Adrenal gland (tissue), 12 donors: ENCODE data around the gene SELPLG. TPM values are rescaled to one million over a fixed set of nuclear protein-coding genes. Genes with fewer than 3 reads are reported as not detected.

Source experiments
- DNase-seq, 7 donors: peaks; one replicate each; pipeline ENCODE4 v3.0.0-alpha.2; 2019 to 2020
- H3K27ac ChIP-seq, 5 donors: fragments of 200-600 bp; sonication (generic) in 4 of 5; 1 replicate in 3 of 5; 2 replicates in 2 of 5; pipeline versions ENCODE4 v1.5.1 to v1.8.0; 2016 to 2020; ENCODE audit warnings: mild to moderate bottlenecking in 1 of 5
- H3K27me3 ChIP-seq: fragments of 200-600 bp; 2 replicates; pipeline ENCODE4 v1.8.0; 2021
- H3K36me3 ChIP-seq, 2 donors: fragments of 200-600 bp; replicated peaks in 1 of 2; 1 replicate in 1 of 2; 2 replicates in 1 of 2; pipeline versions ENCODE4 v1.5.1 to v1.8.0; 2018 to 2022
- H3K4me1 ChIP-seq, 2 donors: fragments of 200-600 bp; replicated peaks in 1 of 2; 1 replicate in 1 of 2; 2 replicates in 1 of 2; pipeline versions ENCODE4 v1.5.1 to v1.8.0; 2018 to 2021
- H3K4me3 ChIP-seq, 4 donors: fragments of 200-600 bp; sonication (generic) in 3 of 4; one replicate each; pipeline ENCODE4 v1.5.1; 2016 to 2018
- H3K9me3 ChIP-seq, 3 donors: fragments of 200-600 bp; sonication (generic) in 1 of 3; replicated peaks in 1 of 3; 1 replicate in 2 of 3; 2 replicates in 1 of 3; pipeline versions ENCODE4 v1.5.1 to v1.8.0; 2016 to 2021
- CTCF ChIP-seq, 6 experiments: fragments of 450-650 bp in 4 of 6; fragments of 200-600 bp in 2 of 6; sonication (generic) in 1 of 6; IDR thresholded peaks; 1 replicate in 5 of 6; 2 replicates in 1 of 6; pipeline versions ENCODE4 v1.5.1 to v1.8.0; 2016 to 2021; ENCODE audit warnings: antibody characterized with exemption in 6 of 6, mild to moderate bottlenecking in 2 of 6, moderate library complexity in 1 of 6
- POLR2A ChIP-seq, 2 donors: fragments of 450-650 bp; IDR thresholded peaks; one replicate each; pipeline ENCODE4 v1.6.1; 2017; ENCODE audit warnings: antibody characterized with exemption in 2 of 2, mild to moderate bottlenecking in 2 of 2, moderate library complexity in 1 of 2
- WGBS, 4 donors: extraction: QIAGEN DNeasy Blood & Tissue Kit in 2 of 4; methylation state at CpG; one replicate each; pipeline versions ENCODE4 v1.1.5 to v1.1.7; 2013 to 2017; 5-methylcytosine and 5-hydroxymethylcytosine counted together
- intact Hi-C, 2 donors: fragments of 100-400 bp; cut with DNase I; formaldehyde crosslinking; loops; one replicate each; pipeline versions ENCODE4 v1.14.1 to v1.15.0; 2022 to 2023
- polyA plus RNA-seq, 3 donors: library from polyadenylated mRNA; stranded (reverse); fragments of 200-250 nt in 2 of 3; fragments of 350-450 nt in 1 of 3; fragmentation: Illumina TruSeq in 1 of 3; extraction: RNeasy Lipid Tissue Mini Kit (QIAGEN cat#74804) in 1 of 3; gene quantifications; one replicate each; pipeline ENCODE4 v1.2.3, GENCODE V29; 2013 to 2014
- total RNA-seq, 9 donors: library from RNA; depleted of rRNA in 4 of 9; stranded (reverse); fragments of >200 nt in 4 of 9; fragments of 120-200 nt in 1 of 9; fragmentation: NEBNext Ultra II Directional in 1 of 9; extraction: Animal tissue kit (Norgen Biotek cat#: 25700) in 1 of 9; gene quantifications; one replicate each; pipeline versions ENCODE4 v1.1.0 to v1.2.4, GENCODE V29; 2013 to 2023
- donor health status: healthy with polysubstance abuse.
- donor health status: Bipolar disorder and iron deficiency.
- donor health status: DM: yes; HTN: yes; CAD: no.
- donor health status: DM: no; HTN: no; CAD: no.
- donor health status: DM: no; HTN: no; CAD: no.
- donor health status: DM: yes; HTN: yes; CAD: no.

SELPLG gene
- total and polyA plus RNA-seq, 12 donors = 1.5 to 46.1 (median 14.3) TPM

GRCh38 chr12:108645686-108646599, 12.2 kb upstream of the SELPLG start:
- peaks cover 35 to 66% of the 10 kb centered on the region in 2 donors for H3K4me1 ChIP-seq

GRCh38 chr12:108644811-108645120, 11.1 kb upstream of the SELPLG start:
- peak in 1 of 7 donors; percentile 15 for DNase-seq
- H3K4me1 ChIP-seq = peaks cover 35 to 67% of the 10 kb centered on the region in 2 donors
- H3K36me3 ChIP-seq = peaks cover 0 to 13% of the 10 kb centered on the region in 2 donors

More at GRCh38 chr12:108645686-108646599, 12.2 kb upstream of the SELPLG start:
- intact Hi-C loops = no loop called here
- TF ChIP-seq CTCF (IDR thresholded peaks at IDR 0.05) = no peak
- TF ChIP-seq POLR2A (IDR thresholded peaks at IDR 0.05) = no peak
- no peak overlapping the region for H3K4me3 ChIP-seq
- H3K36me3 ChIP-seq = peaks cover 0 to 19% of the 10 kb centered on the region in 2 donors
- H3K9me3 ChIP-seq = no peaks in the 10 kb centered on the region
- WGBS, 4 donors = 81 to 90% (median 89%) methylated on average over 15 of the region's 15 CpGs
- H3K27me3 ChIP-seq = no peaks in the 10 kb centered on the region
- peak in 2 of 7 donors; percentile 22 to 25 for DNase-seq
- peak overlapping the region in 4 of 5 donors; percentile 7 to 61 (median 46) for H3K27ac ChIP-seq

GRCh38 chr12:108643941-108644810, 10.5 kb upstream of the SELPLG start:
- WGBS, 4 donors = 28 to 30% (median 29%) methylated on average over 18 of the region's 18 CpGs

More at GRCh38 chr12:108644811-108645120, 11.1 kb upstream of the SELPLG start:
- H3K4me3 ChIP-seq = no peak overlapping the region
- no peaks in the 10 kb centered on the region for H3K27me3 ChIP-seq
- intact Hi-C loops = no loop called here
- TF ChIP-seq CTCF (IDR thresholded peaks at IDR 0.05) (no peak), POLR2A (IDR thresholded peaks at IDR 0.05) (no peak)
- H3K9me3 ChIP-seq = no peaks in the 10 kb centered on the region
- H3K27ac ChIP-seq = peak overlapping the region in 4 of 5 donors; percentile 54 to 86 (median 72)
- WGBS, 4 donors = 91 to 97% (median 94%) methylated on average over 6 to 7 of the region's 7 CpGs

More at GRCh38 chr12:108643941-108644810, 10.5 kb upstream of the SELPLG start:
- H3K4me3 ChIP-seq = no peak overlapping the region
- H3K4me1 ChIP-seq = peaks cover 35 to 63% of the 10 kb centered on the region in 2 donors
- intact Hi-C loops = no loop called here
- peak; percentile 58 to 88 (median 85) for DNase-seq
- H3K27me3 ChIP-seq = no peaks in the 10 kb centered on the region
- TF ChIP-seq CTCF (IDR thresholded peaks at IDR 0.05) = no peak
- TF ChIP-seq POLR2A (IDR thresholded peaks at IDR 0.05) = peak in 1 of 2 donors; percentile 13
- no peaks in the 10 kb centered on the region for H3K9me3 ChIP-seq
- H3K27ac ChIP-seq = peak overlapping the region; percentile 1 to 86 (median 58)
- peaks cover 0 to 13% of the 10 kb centered on the region in 2 donors for H3K36me3 ChIP-seq
